HFF-Myc (cell line): ENCODE measurements around the gene BRIP1.

ENCODE experiments used
- DNase-seq: peaks from one replicate; pipeline ENCODE4 v3.0.0-alpha.2; 2011; ENCODE audit warnings: low read depth; ENCODE audit errors: extremely low read depth
- H3K4me3 ChIP-seq: replicated peaks from 2 replicates; pipeline ENCODE4 v1.5.1; 2011; ENCODE audit warnings: low read depth, mild to moderate bottlenecking, control low read depth, low read length
- CTCF ChIP-seq: IDR thresholded peaks from 2 replicates; pipeline ENCODE4 v1.5.1; 2012; ENCODE audit warnings: mild to moderate bottlenecking, low read depth, low read length, control low read depth; ENCODE audit errors: missing control alignments

The BRIP1 gene

GRCh38 chr17:61738249-61738648, 125.1 kb downstream of the BRIP1 start:
- H3K4me3 ChIP-seq, result no peak overlapping the region
- no peak for TF ChIP-seq CTCF
- DNase-seq, result no peak

DNA sequence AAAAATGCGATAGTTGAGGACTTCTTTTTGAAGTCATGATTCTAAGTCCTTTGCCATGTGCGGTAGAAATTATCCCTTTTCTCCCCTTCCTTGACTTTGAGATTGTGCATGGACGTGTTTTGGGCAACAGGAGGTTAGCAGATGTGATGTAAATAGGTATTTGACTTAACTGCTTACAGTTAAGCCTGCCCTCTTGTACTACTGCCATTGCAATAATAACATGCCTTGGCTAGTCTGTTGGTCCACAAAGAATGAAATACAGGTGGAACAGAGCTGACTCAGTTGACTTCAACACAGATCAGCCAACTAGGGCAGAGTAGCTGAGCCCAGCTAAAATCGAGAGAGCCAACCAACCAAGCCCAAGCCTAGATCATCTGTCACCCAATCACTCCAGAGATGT, 125.5 kb downstream of the BRIP1 start:
- no peak overlapping the region for H3K4me3 ChIP-seq
- DNase-seq, result no peak
- no peak for TF ChIP-seq CTCF

DNA sequence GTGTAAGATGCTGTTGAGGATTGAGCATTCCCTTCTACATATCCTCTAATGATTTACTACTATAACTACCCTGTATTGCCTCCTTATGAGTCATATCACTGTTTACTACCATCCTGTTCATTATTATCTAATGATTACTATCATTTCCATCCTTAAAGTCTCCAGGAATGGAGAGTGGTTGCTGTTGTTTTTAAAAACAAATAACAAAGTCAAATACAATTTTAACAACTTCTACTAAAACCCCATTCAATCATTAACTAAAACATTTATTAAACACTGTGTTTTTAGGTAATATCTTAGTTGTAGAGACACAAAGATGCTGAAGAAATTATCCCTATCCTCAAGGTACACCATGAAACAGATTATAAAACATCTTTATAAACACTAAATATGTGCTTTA, 126.9 kb downstream of the BRIP1 start:
- H3K4me3 ChIP-seq, result no peak overlapping the region
- DNase-seq, result no peak
- TF ChIP-seq CTCF, result no peak

DNA sequence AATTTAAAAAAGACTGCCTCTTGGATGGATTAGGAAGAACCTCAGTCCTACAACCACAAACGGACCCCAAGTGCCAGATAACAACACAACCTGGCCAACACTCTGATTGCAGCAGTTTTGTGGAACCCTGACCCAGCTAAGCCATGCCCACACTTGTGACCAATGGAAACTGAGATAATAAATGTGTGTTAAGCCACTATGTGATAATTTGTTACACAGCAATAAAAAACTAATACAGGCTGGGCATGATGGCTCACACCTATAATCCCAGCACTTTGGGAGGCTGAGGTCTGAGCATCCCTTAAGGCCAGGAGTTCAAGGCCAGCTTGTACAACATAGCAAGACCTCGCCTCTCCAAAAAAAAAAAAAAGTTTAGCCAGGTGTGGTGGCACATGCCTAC, 127.5 kb downstream of the BRIP1 start:
- DNase-seq, result no peak
- no peak overlapping the region for H3K4me3 ChIP-seq
- TF ChIP-seq CTCF, result no peak

DNA sequence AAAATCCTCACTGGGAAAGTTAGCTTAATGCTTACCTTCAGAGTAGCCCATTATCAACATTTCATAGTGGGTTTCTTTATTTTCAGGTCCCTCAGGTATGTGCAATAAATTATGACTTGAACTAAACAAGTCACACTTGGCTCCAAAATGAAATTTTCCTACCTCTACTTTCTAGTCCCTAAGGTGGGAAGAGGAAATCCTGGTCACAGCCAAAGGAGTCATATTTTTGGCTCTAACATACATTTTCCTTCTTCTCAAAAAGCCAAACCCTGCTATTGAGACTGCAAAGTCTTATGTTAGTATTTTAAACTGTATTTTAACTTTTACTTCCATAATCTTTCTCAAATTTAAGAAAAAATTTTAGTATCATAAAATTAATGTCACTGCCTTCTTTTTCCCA, 128.9 kb downstream of the BRIP1 start:
- no peak for TF ChIP-seq CTCF

DNA sequence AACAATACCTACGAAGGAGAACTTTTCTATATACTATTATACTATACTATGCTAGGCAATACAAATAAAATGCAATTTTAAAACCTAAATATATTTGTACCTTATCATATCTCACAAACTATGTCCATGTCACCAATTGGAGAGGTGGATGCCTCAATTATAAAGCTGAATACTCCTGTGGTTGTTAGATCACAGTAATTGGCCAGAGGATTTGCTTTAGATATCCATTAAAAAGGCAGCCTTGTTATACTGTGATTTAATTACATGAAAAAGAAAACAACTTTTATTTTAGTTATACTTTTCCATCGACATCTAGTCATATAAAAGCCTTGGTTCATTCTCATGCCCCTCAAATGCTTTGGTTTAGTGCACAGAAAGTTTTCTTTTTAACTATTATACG, 129.3 kb downstream of the BRIP1 start:
- TF ChIP-seq CTCF, result no peak
- no peak for DNase-seq
- no peak overlapping the region for H3K4me3 ChIP-seq

More for the DNA sequence above, 128.9 kb downstream of the BRIP1 start:
- DNase-seq, result no peak
- H3K4me3 ChIP-seq, result no peak overlapping the region

DNA sequence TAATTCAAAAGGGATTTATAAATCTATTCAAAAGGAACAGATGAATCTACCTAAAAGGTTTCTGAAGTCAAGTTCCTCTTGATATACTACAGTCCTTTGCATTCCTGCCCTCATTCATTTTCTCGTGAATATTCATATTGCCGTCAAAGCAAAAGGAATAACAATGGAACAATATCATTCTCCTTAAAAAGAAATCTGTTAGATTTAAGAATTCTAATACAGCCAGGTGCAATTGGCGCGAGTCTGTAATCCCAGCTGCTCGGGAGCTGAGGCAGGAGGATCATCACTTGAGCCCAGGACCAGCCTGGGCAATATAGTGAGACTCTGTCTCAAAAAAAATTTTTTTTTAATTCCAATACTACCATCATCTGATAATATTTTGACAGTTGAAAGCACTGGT, 130.3 kb downstream of the BRIP1 start:
- no peak overlapping the region for H3K4me3 ChIP-seq
- no peak for DNase-seq
- no peak for TF ChIP-seq CTCF
